GM12872 (cell line): ENCODE measurements around the gene EPYC.
A peak's percentile ranks its signal among the peaks of the same experiment; 100 is the strongest.

Experiments
- CTCF ChIP-seq: IDR thresholded peaks from 3 replicates; pipeline ENCODE4 v1.5.1; 2011; ENCODE audit warnings: low read depth, mild to moderate bottlenecking, low read length, moderate library complexity; ENCODE audit not compliant: insufficient read depth

EPYC gene

GRCh38 chr12:90978117-90978770, 26.5 kb downstream of the EPYC start:
- peak; percentile 48 for TF ChIP-seq CTCF

GRCh38 chr12:90977224-90977623, 27.5 kb downstream of the EPYC start:
- no peak for TF ChIP-seq CTCF

GRCh38 chr12:90974286-90974685, 30.5 kb downstream of the EPYC start:
- no peak for TF ChIP-seq CTCF

GRCh38 chr12:90972226-90972625, 32.5 kb downstream of the EPYC start:
- TF ChIP-seq CTCF, result no peak

- no peak for TF ChIP-seq CTCF
These were observed 33.9 kb downstream of the EPYC start for GRCh38 chr12:90970911-90971310.

GRCh38 chr12:90970471-90970870, 34.3 kb downstream of the EPYC start:
- no peak for TF ChIP-seq CTCF

GRCh38 chr12:90969851-90970250, 34.9 kb downstream of the EPYC start:
- no peak for TF ChIP-seq CTCF
